ENCODE data around the gene ZNF710. TPM values are rescaled to one million over a fixed set of nuclear protein-coding genes. Genes with fewer than 3 reads are reported as not detected.
A peak's percentile ranks its signal among the peaks of the same experiment; 100 is the strongest.

The ZNF710 gene
- total RNA-seq, 1 experiment from 2014 or later, result 40.7 TPM

- Histone ChIP-seq H3K27ac (ENCODE audit: insufficient read length, low read depth, low read length) (no peak overlapping the region), H3K23ac (ENCODE audit: insufficient read length, low read depth, low read length) (no peak overlapping the region), H3K9me3 (ENCODE audit: control insufficient read depth, low read depth, low read length) (no peaks in the 10 kb centered on the region), H3K4me2 (ENCODE audit: insufficient read depth, insufficient read length, low read length) (no peak overlapping the region), H3K4me1 (ENCODE audit: insufficient read depth, low read length) (0 out of 2 replicates have a peak, but pooled peaks cover 2% of the 10 kb centered on the region), H4K91ac (ENCODE audit: insufficient read length, low read depth, low read length) (no peak overlapping the region), H4K8ac (replicated peaks; ENCODE audit: insufficient read length, low read depth, low read length) (no peak overlapping the region), H2BK120ac (ENCODE audit: low read depth, low read length, poor library complexity, severe bottlenecking) (no peak overlapping the region), H2AK5ac (ENCODE audit: insufficient read length, low read length) (no peak overlapping the region), H4K20me1 (ENCODE audit: control insufficient read depth, insufficient read depth, insufficient read length) (no peaks in the 10 kb centered on the region), H2AFZ (ENCODE audit: low read length) (no peak overlapping the region), H3K79me1 (ENCODE audit: insufficient read depth, low read depth, low read length, poor library complexity, severe bottlenecking) (no peaks in the 10 kb centered on the region), H3K9ac (ENCODE audit: extremely low read depth, insufficient read length, low read length) (no peak overlapping the region), H2BK5ac (ENCODE audit: insufficient read length, low read length) (no peak overlapping the region), H2BK20ac (ENCODE audit: low read depth, low read length, poor library complexity, severe bottlenecking) (no peak overlapping the region), H3K79me2 (ENCODE audit: insufficient read depth, low read length) (no peaks in the 10 kb centered on the region; the same call in 1 of the 2 replicates), H3K56ac (ENCODE audit: insufficient read length, low read depth, low read length) (no peak overlapping the region), H2BK15ac (ENCODE audit: low read depth, low read length) (no peak overlapping the region), H3K14ac (ENCODE audit: insufficient read depth, low read length) (no peak overlapping the region), H3K27me3 (ENCODE audit: insufficient read depth, low read length) (no peaks in the 10 kb centered on the region), H3K23me2 (ENCODE audit: insufficient read length, low read depth, low read length, poor library complexity, severe bottlenecking) (no peaks in the 10 kb centered on the region), H3T11ph (ENCODE audit: low read length) (no peak overlapping the region), H3K18ac (ENCODE audit: insufficient read length, low read depth, low read length) (no peak overlapping the region), H3K4ac (ENCODE audit: low read depth, low read length) (no peak overlapping the region), H4K5ac (ENCODE audit: insufficient read length, low read depth, low read length) (no peak overlapping the region), H2BK12ac (ENCODE audit: insufficient read length, low read depth, low read length) (no peak overlapping the region)
- Mint-ChIP-seq H3K4me1 (peaks cover 16 to 19% of the 10 kb centered on the region in 2 experiments), H3K4me3 (no peak overlapping the region), H3K36me3 (ENCODE audit: insufficient read depth in 1 of 3, low read depth in 3 of 3) (no peaks in the 10 kb centered on the region; a peak in 1 of 7 replicates), H3K9me3 (no peaks in the 10 kb centered on the region), H3K27ac (peak overlapping the region in 2 of 3 experiments; percentile 24 to 83; a peak in 4 of 7 replicates), H3K27me3 (ENCODE audit: low read depth) (no peaks in the 10 kb centered on the region)
- no CpG with 5 or more reads among the region's 22 CpGs for WGBS (ENCODE audit: extremely low coverage, insufficient read length, low lambda C conversion rate)
- DNase-seq, result no peak
- TF ChIP-seq CTCF (conservative IDR thresholded peaks at IDR 0.05), result no peak
Measured at GRCh38 chr15:90049666-90050604, 48.8 kb downstream of the ZNF710 start.
